K562 (cell line): ENCODE data around the gene ZEB2. TPM values are rescaled to one million over a fixed set of nuclear protein-coding genes. Genes with fewer than 3 reads are reported as not detected.

Source experiments
- ARID2 ChIP-seq: fragments of 450-650 bp; IDR thresholded peaks from 2 replicates; pipeline ENCODE4 v1.6.1; 2017; ENCODE audit warnings: antibody characterized with exemption, mild to moderate bottlenecking
- BRD4 ChIP-seq: fragments of 200-600 bp; sonication (generic); IDR thresholded peaks from 2 replicates; pipeline ENCODE4 v1.6.1; 2017; ENCODE audit warnings: inconsistent platforms
- CHD4 ChIP-seq: fragments of 200-600 bp; sonication (generic); IDR thresholded peaks from 3 replicates; pipeline ENCODE4 v1.6.1; 2012; ENCODE audit warnings: low read depth, mild to moderate bottlenecking, mixed read lengths, low read length, inconsistent platforms; ENCODE audit not compliant: insufficient read depth, insufficient replicate concordance, poor library complexity, severe bottlenecking
- CXXC5 ChIP-seq: fragments of 250-450 bp; sonication (Bioruptor Pico); IDR thresholded peaks from 2 replicates; pipeline ENCODE4 v1.8.0; 2022; ENCODE audit warnings: inconsistent platforms, mild to moderate bottlenecking, moderate library complexity
- DACH1 ChIP-seq: fragments of 450-650 bp; IDR thresholded peaks from 2 replicates; pipeline ENCODE4 v1.6.1; 2018; ENCODE audit not compliant: partially characterized antibody
- EGR1 ChIP-seq: fragments of 450-650 bp; conservative IDR thresholded peaks from 2 replicates; pipeline ENCODE4 v1.6.1; 2017; ENCODE audit warnings: mild to moderate bottlenecking
- FOXA1 ChIP-seq: fragments of 450-650 bp; IDR thresholded peaks from 2 replicates; pipeline ENCODE4 v1.6.1; 2016; ENCODE audit warnings: mild to moderate bottlenecking, borderline replicate concordance
- FOXP1 ChIP-seq: sonication (generic); formaldehyde crosslinking; IDR thresholded peaks from 2 replicates; pipeline ENCODE4 v1.8.0; 2022; ENCODE audit warnings: mild to moderate bottlenecking, missing genetic modification reagents
- KAT2B ChIP-seq: IDR thresholded peaks from one replicate; pipeline ENCODE4 v1.6.1; 2012; ENCODE audit warnings: low read depth, mild to moderate bottlenecking, control low read depth, inconsistent platforms, low read length, moderate library complexity
- MYC ChIP-seq, 2 experiments: fragments of 250-450 bp in 1 of 2; sonication (Bioruptor Pico) in 1 of 2; IDR thresholded peaks; 2 replicates each; pipeline versions ENCODE4 v1.5.1 to v1.6.1; 2012 to 2021; ENCODE audit warnings: low read depth in 2 of 2, borderline replicate concordance in 1 of 2, improper control_type of control experiment in 1 of 2, low read length in 1 of 2, mild to moderate bottlenecking in 1 of 2, moderate library complexity in 1 of 2
- NELFE ChIP-seq: IDR thresholded peaks from 2 replicates; pipeline ENCODE4 v1.6.1; 2011; ENCODE audit warnings: mild to moderate bottlenecking; ENCODE audit not compliant: insufficient read depth, insufficient read length
- PHF20 ChIP-seq: fragments of 450-650 bp; IDR thresholded peaks from 2 replicates; pipeline ENCODE4 v1.6.1; 2018; ENCODE audit not compliant: partially characterized antibody
- SREBF1 ChIP-seq: fragments of 150-350 bp; IDR thresholded peaks from 2 replicates; pipeline ENCODE4 v1.6.1; 2014; ENCODE audit warnings: antibody characterized with exemption, low read depth, low read length, borderline replicate concordance
- TAF15 ChIP-seq: fragments of 200-400 bp; formaldehyde crosslinking; IDR thresholded peaks from 2 replicates; pipeline ENCODE4 v1.6.1; 2017; ENCODE audit warnings: mild to moderate bottlenecking, low read depth, low read length, moderate library complexity
- TAF9B ChIP-seq: fragments of 450-650 bp; IDR thresholded peaks from 2 replicates; pipeline ENCODE4 v1.6.1; 2018; ENCODE audit warnings: mild to moderate bottlenecking; ENCODE audit not compliant: partially characterized antibody
- TRIM28 ChIP-seq: fragments of 450-650 bp; IDR thresholded peaks from 2 replicates; pipeline ENCODE4 v1.6.1; 2017
- ZNF217 ChIP-seq: sonication (generic); formaldehyde crosslinking; IDR thresholded peaks from 2 replicates; pipeline ENCODE4 v1.8.0; 2022; ENCODE audit warnings: mild to moderate bottlenecking, missing genetic modification reagents
- ZNF311 ChIP-seq: fragments of 250-450 bp; sonication (Bioruptor Pico); IDR thresholded peaks from 2 replicates; pipeline ENCODE4 v1.4.0; 2020; ENCODE audit warnings: mild to moderate bottlenecking, moderate library complexity
- ZNF668 ChIP-seq: fragments of 250-450 bp; sonication (Bioruptor Pico); IDR thresholded peaks from 2 replicates; pipeline ENCODE4 v1.8.0; 2022; ENCODE audit warnings: mild to moderate bottlenecking, inconsistent platforms
- ZNF707 ChIP-seq: fragments of 250-450 bp; sonication (Bioruptor Pico); conservative IDR thresholded peaks from 2 replicates; pipeline ENCODE4 v1.8.0; 2022; ENCODE audit warnings: inconsistent platforms, mild to moderate bottlenecking, moderate library complexity
- ZNF778 ChIP-seq: fragments of 450-650 bp; formaldehyde crosslinking; IDR thresholded peaks from 2 replicates; pipeline ENCODE4 v1.4.0; 2020; ENCODE audit warnings: mild to moderate bottlenecking, moderate library complexity
- ZNF780A ChIP-seq: fragments of 250-450 bp; sonication (Bioruptor Pico); IDR thresholded peaks from 2 replicates; pipeline ENCODE4 v1.5.0; 2021; ENCODE audit warnings: mild to moderate bottlenecking
- polyA plus RNA-seq, 8 experiments: library from polyadenylated mRNA; depleted of rRNA in 4 of 8; stranded (reverse) in 5 of 8; unstranded in 3 of 8; fragments of >200 nt; fragmentation: Nextera tagmentation in 2 of 8; fragmentation: Illumina TruSeq in 1 of 8; extraction: Ambion mirVana in 2 of 8; extraction: Trizol in 1 of 8; gene quantifications; 2 replicates each; pipeline versions ENCODE4 v1.2.1 to v1.2.3, GENCODE V29; 2011 to 2014; ENCODE audit warnings: inconsistent platforms in 1 of 8, missing spikeins in 1 of 8
- total RNA-seq, 7 experiments: library from RNA; depleted of rRNA in 6 of 7; stranded (reverse); fragments of >200 nt in 6 of 7; fragmentation: Illumina TruSeq in 2 of 7; extraction: Trizol in 2 of 7; gene quantifications; 2 replicates each; pipeline versions ENCODE4 v1.2.1 to v1.2.3, GENCODE V29; 2011 to 2021; ENCODE audit warnings: low replicate concordance in 1 of 7
- TF ChIP-seq, protein P1 (sequence below): fragments of 450-650 bp; IDR thresholded peaks from 2 replicates; pipeline ENCODE4 v1.6.1; 2016; ENCODE audit warnings: low read depth, mild to moderate bottlenecking, moderate library complexity
- TF ChIP-seq, protein P2 (sequence below), 2 experiments: fragments of 450-650 bp in 1 of 2; sonication (generic) in 1 of 2; formaldehyde crosslinking; conservative IDR thresholded peaks; 2 replicates each; pipeline versions ENCODE4 v1.4.0 to v1.8.1; 2020 to 2022; ENCODE audit warnings: mild to moderate bottlenecking in 1 of 2, missing genetic modification reagents in 1 of 2
- TF ChIP-seq, protein P3 (sequence below), 2 experiments: IDR thresholded peaks in 1 of 2; conservative IDR thresholded peaks in 1 of 2; 2 replicates each; pipeline ENCODE4 v1.6.1; 2016; ENCODE audit warnings: low read depth in 2 of 2, mild to moderate bottlenecking in 1 of 2, missing compliant biosample characterization in 1 of 2, missing genetic modification characterization in 1 of 2, moderate library complexity in 1 of 2

Gene ZEB2
- total and polyA plus RNA-seq, 9 of the 15 experiments (the other 6 are each of a cell fraction or from before 2014, with no cell fraction given): 15.1 to 113 (median 72.3) TPM

DNA sequence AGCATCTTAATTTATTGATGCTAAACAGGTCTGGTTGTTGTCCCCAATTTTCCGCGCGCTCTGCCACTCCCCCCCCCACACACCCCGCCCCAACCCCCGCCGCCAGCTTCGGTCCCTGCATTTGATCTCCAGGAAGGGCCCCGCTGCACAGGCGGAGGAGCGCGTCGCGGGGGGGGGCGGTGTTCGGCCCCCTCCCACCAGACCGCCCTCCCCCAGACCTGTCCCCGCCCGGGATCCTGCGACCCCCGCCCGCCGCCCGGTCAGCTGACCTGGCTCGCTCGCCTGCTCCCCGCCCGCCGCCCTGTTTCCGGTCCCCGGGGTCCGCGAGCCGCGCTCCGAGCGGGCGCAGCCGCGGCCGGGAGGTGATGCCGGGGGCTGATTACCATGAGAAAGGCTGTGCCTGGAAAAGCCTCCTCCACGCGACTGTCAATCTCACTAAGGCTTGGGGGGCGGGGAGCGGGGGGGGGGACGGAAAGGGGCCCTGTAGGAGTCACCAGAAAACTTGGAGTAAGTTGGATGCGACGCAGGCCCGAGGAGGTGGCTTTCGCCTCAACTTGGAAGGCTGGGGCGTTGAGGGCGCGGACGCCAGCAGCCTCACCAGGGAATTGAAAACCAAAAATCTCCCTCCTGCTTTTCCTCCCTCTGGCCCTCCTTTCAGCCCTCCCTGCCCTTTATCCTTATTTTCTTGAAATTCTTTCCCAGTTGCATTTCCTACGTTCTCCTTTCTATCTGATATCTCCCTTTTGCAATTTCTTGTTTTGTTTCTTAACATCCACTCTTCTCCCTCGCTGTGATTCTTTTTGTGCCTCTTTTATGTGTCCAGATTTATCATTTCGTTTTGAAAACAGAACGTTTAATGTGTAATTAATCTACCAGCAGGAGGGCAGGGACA is 4.4 kb upstream of the ZEB2 start (continued):
- TF ChIP-seq ZNF668 (no peak), SREBF1 (no peak), ZNF780A (CRISPR knock-in tag) (no peak), FOXA1 (no peak), KAT2B (no peak), DACH1 (no peak), TAF9B (no peak), ARID2 (0 out of 2 replicates have a peak, but pooled peaks have one; percentile 9), NELFE (no peak), ZNF778 (CRISPR knock-in tag) (no peak), BRD4 (no peak), FOXP1 (CRISPR knock-in tag) (no peak), ZNF707 (CRISPR knock-in tag) (no peak), PHF20 (no peak), CHD4 (no peak), MYC (IDR thresholded peaks at IDR 0.05; ENCODE audit: low read depth, low read length) (no peak), MYC (CRISPR knock-in tag; IDR thresholded peaks at IDR 0.05; ENCODE audit: borderline replicate concordance, low read depth) (no peak), ZNF311 (CRISPR knock-in tag) (no peak), TAF15 (no peak), CXXC5 (CRISPR knock-in tag) (peak; percentile 64), EGR1 (no peak), ZNF217 (CRISPR knock-in tag) (no peak), TRIM28 (no peak)
- TF ChIP-seq, protein P1, sequence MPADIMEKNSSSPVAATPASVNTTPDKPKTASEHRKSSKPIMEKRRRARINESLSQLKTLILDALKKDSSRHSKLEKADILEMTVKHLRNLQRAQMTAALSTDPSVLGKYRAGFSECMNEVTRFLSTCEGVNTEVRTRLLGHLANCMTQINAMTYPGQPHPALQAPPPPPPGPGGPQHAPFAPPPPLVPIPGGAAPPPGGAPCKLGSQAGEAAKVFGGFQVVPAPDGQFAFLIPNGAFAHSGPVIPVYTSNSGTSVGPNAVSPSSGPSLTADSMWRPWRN: no peak
- TF ChIP-seq, protein P2, sequence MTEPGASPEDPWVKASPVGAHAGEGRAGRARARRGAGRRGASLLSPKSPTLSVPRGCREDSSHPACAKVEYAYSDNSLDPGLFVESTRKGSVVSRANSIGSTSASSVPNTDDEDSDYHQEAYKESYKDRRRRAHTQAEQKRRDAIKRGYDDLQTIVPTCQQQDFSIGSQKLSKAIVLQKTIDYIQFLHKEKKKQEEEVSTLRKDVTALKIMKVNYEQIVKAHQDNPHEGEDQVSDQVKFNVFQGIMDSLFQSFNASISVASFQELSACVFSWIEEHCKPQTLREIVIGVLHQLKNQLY (CRISPR knock-in tag; conservative IDR thresholded peaks at IDR 0.05): no peak
- TF ChIP-seq, protein P3, sequence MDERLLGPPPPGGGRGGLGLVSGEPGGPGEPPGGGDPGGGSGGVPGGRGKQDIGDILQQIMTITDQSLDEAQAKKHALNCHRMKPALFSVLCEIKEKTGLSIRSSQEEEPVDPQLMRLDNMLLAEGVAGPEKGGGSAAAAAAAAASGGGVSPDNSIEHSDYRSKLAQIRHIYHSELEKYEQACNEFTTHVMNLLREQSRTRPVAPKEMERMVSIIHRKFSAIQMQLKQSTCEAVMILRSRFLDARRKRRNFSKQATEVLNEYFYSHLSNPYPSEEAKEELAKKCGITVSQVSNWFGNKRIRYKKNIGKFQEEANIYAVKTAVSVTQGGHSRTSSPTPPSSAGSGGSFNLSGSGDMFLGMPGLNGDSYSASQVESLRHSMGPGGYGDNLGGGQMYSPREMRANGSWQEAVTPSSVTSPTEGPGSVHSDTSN (CRISPR knock-in tag; IDR thresholded peaks at IDR 0.05; ENCODE audit: low read depth): no peak
- TF ChIP-seq, protein P3 (tag; conservative IDR thresholded peaks at IDR 0.05; ENCODE audit: low read depth): 0 out of 2 replicates have a peak, but pooled peaks have one; percentile 31
